HepG2 (cell line): ENCODE data around the gene MTMR10. TPM values are rescaled to one million over a fixed set of nuclear protein-coding genes. Genes with fewer than 3 reads are reported as not detected.
A peak's percentile ranks its signal among the peaks of the same experiment; 100 is the strongest.

Experiments used
- AFF4 ChIP-seq: sonication (generic); formaldehyde crosslinking; IDR thresholded peaks from 2 replicates; pipeline ENCODE4 v1.4.0; 2020; ENCODE audit warnings: missing genetic modification reagents
- ESRRA ChIP-seq: sonication (generic); formaldehyde crosslinking; IDR thresholded peaks from 2 replicates; pipeline ENCODE4 v1.5.1; 2020; ENCODE audit warnings: mild to moderate bottlenecking, low read depth, missing genetic modification reagents
- GATA4 ChIP-seq: sonication (generic); IDR thresholded peaks from 2 replicates; pipeline ENCODE4 v1.6.1; 2016; ENCODE audit warnings: antibody characterized with exemption, low read depth, borderline replicate concordance
- GPN1 ChIP-seq: sonication (generic); formaldehyde crosslinking; IDR thresholded peaks from 2 replicates; pipeline ENCODE4 v1.5.1; 2020; ENCODE audit warnings: missing genetic modification reagents, borderline replicate concordance
- KLF16 ChIP-seq, 2 experiments: sonication (generic) in 1 of 2; formaldehyde crosslinking in 1 of 2; IDR thresholded peaks; 2 replicates each; pipeline versions ENCODE4 v1.6.1 to v1.8.0; 2016 to 2023; ENCODE audit warnings: missing genetic modification reagents in 2 of 2, missing compliant biosample characterization in 1 of 2
- PRMT3 ChIP-seq: sonication (generic); formaldehyde crosslinking; IDR thresholded peaks from 2 replicates; pipeline ENCODE4 v1.8.1; 2022; ENCODE audit warnings: low read depth, mild to moderate bottlenecking, moderate library complexity, missing genetic modification reagents, borderline replicate concordance
- RFX3 ChIP-seq: IDR thresholded peaks from 2 replicates; pipeline ENCODE4 v1.6.1; 2016; ENCODE audit warnings: missing biosample characterization, missing genetic modification reagents
- TARDBP ChIP-seq: sonication (generic); formaldehyde crosslinking; IDR thresholded peaks from 2 replicates; pipeline ENCODE4 v1.8.0; 2022; ENCODE audit warnings: mild to moderate bottlenecking, missing genetic modification reagents
- TCF7L2 ChIP-seq: IDR thresholded peaks from 2 replicates; pipeline ENCODE4 v1.6.1; 2011; ENCODE audit warnings: mild to moderate bottlenecking, low read depth, low read length, moderate library complexity
- ZFYVE20 ChIP-seq: sonication (generic); formaldehyde crosslinking; IDR thresholded peaks from 2 replicates; pipeline ENCODE4 v1.8.0; 2023; ENCODE audit warnings: low read depth, mild to moderate bottlenecking, moderate library complexity, missing genetic modification reagents, borderline replicate concordance
- ZHX2 ChIP-seq, 2 experiments: sonication (generic) in 1 of 2; formaldehyde crosslinking in 1 of 2; IDR thresholded peaks; 2 replicates each; pipeline versions ENCODE4 v1.6.1 to v1.9.0; 2014 to 2022; ENCODE audit warnings: antibody characterized with exemption in 1 of 2, borderline replicate concordance in 1 of 2, inconsistent platforms in 1 of 2, low read depth in 1 of 2, missing genetic modification reagents in 1 of 2
- ZNF280D ChIP-seq: sonication (generic); formaldehyde crosslinking; IDR thresholded peaks from 2 replicates; pipeline ENCODE4 v1.5.1; 2020; ENCODE audit warnings: mild to moderate bottlenecking, missing genetic modification reagents
- ZNF572 ChIP-seq: sonication (generic); formaldehyde crosslinking; IDR thresholded peaks from 2 replicates; pipeline ENCODE4 v1.5.1; 2020; ENCODE audit warnings: mild to moderate bottlenecking, missing genetic modification reagents
- polyA plus RNA-seq, 8 experiments: library from polyadenylated mRNA; depleted of rRNA in 3 of 8; stranded (reverse) in 7 of 8; unstranded in 1 of 8; fragments of >200 nt; fragmentation: Illumina TruSeq in 4 of 8; extraction: Trizol in 4 of 8; gene quantifications; 2 replicates each; pipeline versions ENCODE4 v1.2.1 to v1.2.3, GENCODE V29; 2011 to 2016; ENCODE audit warnings: low read depth in 4 of 8, missing spikeins in 1 of 8, mixed read lengths in 1 of 8; ENCODE audit not compliant: insufficient read depth in 1 of 8
- total RNA-seq, 5 experiments: library from RNA; depleted of rRNA; stranded (reverse); fragments of >200 nt; fragmentation: Illumina TruSeq; extraction: Trizol; gene quantifications; 2 replicates each; pipeline ENCODE4 v1.2.3, GENCODE V29; 2016; ENCODE audit warnings: low read depth in 1 of 5

Gene MTMR10
- total and polyA plus RNA-seq, 2 of the 13 experiments (the other 11 are each of a cell fraction or from before 2014, with no cell fraction given), result 10.2 to 17.4 TPM

- TF ChIP-seq ZNF280D (CRISPR knock-in tag) (no peak), GATA4 (0 out of 2 replicates have a peak, but pooled peaks have one; percentile 33), RFX3 (CRISPR knock-in tag) (no peak), ZFYVE20 (0 out of 2 replicates have a peak, but pooled peaks have one; percentile 56), TCF7L2 (no peak), GPN1 (CRISPR knock-in tag) (no peak), ZNF572 (no peak), AFF4 (no peak), KLF16 (CRISPR knock-in tag; IDR thresholded peaks at IDR 0.05) (peak in 1 of 2 experiments; percentile 62; a peak in 1 of 4 replicates), ZHX2 (IDR thresholded peaks at IDR 0.05; ENCODE audit: low read depth) (no peak), ZHX2 (CRISPR knock-in tag; IDR thresholded peaks at IDR 0.05; ENCODE audit: borderline replicate concordance) (peak; percentile 79; the same call in 1 of the 2 replicates), ESRRA (CRISPR knock-in tag) (0 out of 2 replicates have a peak, but pooled peaks have one; percentile 15), TARDBP (CRISPR knock-in tag) (0 out of 2 replicates have a peak, but pooled peaks have one; percentile 8), PRMT3 (CRISPR knock-in tag) (no peak; the same call in 1 of the 2 replicates)
Measured at GRCh38 chr15:30991255-30992235, at the start of gene MTMR10 (continued).
